Activated CD4-positive, alpha-beta T cell treated with anti-CD3 and anti-CD28 coated beads, Interleukin-2, amount 10 ng/mL, durations not matched to agents 24 days and 14 days (primary cell): Measurements from ENCODE around the gene GKN2. TPM values are rescaled to one million over a fixed set of nuclear protein-coding genes. Genes with fewer than 3 reads are reported as not detected.

ENCODE experiments used
- DNase-seq: peaks from one replicate; pipeline ENCODE4 v3.0.0; 2022
- H3K27ac Mint-ChIP-seq: one replicate; pipeline ENCODE4 v1.8.0; 2022; ENCODE audit warnings: mild to moderate bottlenecking, mixed read lengths
- H3K27me3 Mint-ChIP-seq: one replicate; pipeline ENCODE4 v1.8.0; 2022; ENCODE audit warnings: mixed read lengths
- H3K36me3 Mint-ChIP-seq: one replicate; pipeline ENCODE4 v1.8.0; 2022; ENCODE audit warnings: low read depth, mild to moderate bottlenecking, mixed read lengths
- H3K4me1 Mint-ChIP-seq: one replicate; pipeline ENCODE4 v1.8.0; 2021; ENCODE audit warnings: mixed read lengths
- H3K4me3 Mint-ChIP-seq: one replicate; pipeline ENCODE4 v1.8.0; 2022; ENCODE audit warnings: mild to moderate bottlenecking, moderate library complexity, mixed read lengths
- H3K9me3 Mint-ChIP-seq: one replicate; pipeline ENCODE4 v1.8.0; 2021; ENCODE audit warnings: mixed read lengths
- intact Hi-C: fragments of 100-400 bp; cut with micrococcal nuclease; formaldehyde crosslinking; loops from one replicate; pipeline ENCODE4 v1.15.1; 2023
- total RNA-seq: library from RNA; stranded (reverse); gene quantifications from 2 replicates; pipeline ENCODE4 v1.2.3, GENCODE V29; 2022

GKN2 gene, protein sequence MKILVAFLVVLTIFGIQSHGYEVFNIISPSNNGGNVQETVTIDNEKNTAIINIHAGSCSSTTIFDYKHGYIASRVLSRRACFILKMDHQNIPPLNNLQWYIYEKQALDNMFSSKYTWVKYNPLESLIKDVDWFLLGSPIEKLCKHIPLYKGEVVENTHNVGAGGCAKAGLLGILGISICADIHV
- not detected in 2 replicates for total RNA-seq

- DNase-seq = no peak
- no peak within 1 kb of the TSS for H3K27ac Mint-ChIP-seq
- H3K27me3 Mint-ChIP-seq = peaks cover 28% of the 10 kb centered on the region
- no peaks in the 10 kb centered on the region for H3K9me3 Mint-ChIP-seq
- H3K4me3 Mint-ChIP-seq = no peak within 1 kb of the TSS
- intact Hi-C loops = no loop called here
- no peaks in the 10 kb centered on the region for H3K4me1 Mint-ChIP-seq
- H3K36me3 Mint-ChIP-seq = no peaks in the 10 kb centered on the region
These were observed at the start of gene GKN2 for GRCh38 chr2:68952887-68953521. GKN2 (minus strand) TSS chr2:68952893; CDS start chr2:68952861, 32 bp downstream.

- Mint-ChIP-seq H3K27me3 (peaks cover 37% of the 10 kb centered on the region), H3K4me3 (no peak overlapping the region), H3K36me3 (no peaks in the 10 kb centered on the region), H3K27ac (no peak overlapping the region), H3K9me3 (peaks cover 7% of the 10 kb centered on the region), H3K4me1 (no peaks in the 10 kb centered on the region)
- no peak for DNase-seq
- intact Hi-C loops = no loop called here
These were observed 49.2 kb upstream of the GKN2 start for GRCh38 chr2:69001879-69002278.

DNA sequence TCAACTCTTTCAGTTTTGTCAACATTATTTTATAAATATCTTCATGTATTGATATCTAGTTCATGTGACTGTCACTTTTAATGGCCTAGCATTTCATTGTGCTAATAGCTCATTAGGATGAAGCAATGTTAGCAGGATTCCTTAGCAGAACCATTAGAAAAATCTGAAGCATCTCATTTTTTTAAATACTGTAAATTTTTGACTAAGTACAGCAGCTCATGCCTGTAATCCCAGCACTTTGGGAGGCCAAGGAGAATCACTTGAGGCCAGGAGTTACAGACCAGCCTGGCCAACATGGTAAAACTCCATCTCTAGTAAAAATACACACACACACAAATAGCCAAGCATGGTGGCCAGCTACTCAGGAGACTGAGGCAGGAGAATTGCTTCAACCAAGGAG lies 44.7 kb upstream of the GKN2 start:
- H3K4me3 Mint-ChIP-seq = no peak overlapping the region
- peaks cover 30% of the 10 kb centered on the region for H3K27me3 Mint-ChIP-seq
- DNase-seq = no peak
- no peaks in the 10 kb centered on the region for H3K4me1 Mint-ChIP-seq
- no peaks in the 10 kb centered on the region for H3K36me3 Mint-ChIP-seq
- intact Hi-C loops = no loop called here
- no peaks in the 10 kb centered on the region for H3K9me3 Mint-ChIP-seq
- H3K27ac Mint-ChIP-seq = no peak overlapping the region

DNA sequence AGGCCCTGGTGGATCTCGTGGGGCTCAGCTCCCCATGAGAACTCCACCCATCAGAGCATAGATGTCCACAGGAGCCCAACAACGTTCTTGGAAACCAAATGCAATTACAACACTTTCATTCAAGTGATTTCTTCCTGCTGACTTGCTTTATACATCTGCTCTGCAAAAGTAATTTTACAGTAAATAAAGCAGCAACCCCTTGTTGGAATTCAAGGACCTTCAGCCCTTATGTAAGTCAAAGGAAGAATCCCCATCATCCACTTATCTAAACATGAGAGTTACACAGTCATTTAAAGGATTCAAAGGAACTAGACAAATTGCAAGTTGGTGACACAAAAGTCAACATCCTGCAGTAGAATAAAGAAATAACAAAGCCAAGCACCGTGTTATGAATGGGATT lies 43.2 kb upstream of the GKN2 start:
- H3K9me3 Mint-ChIP-seq = no peaks in the 10 kb centered on the region
- no peak overlapping the region for H3K27ac Mint-ChIP-seq
- H3K27me3 Mint-ChIP-seq = peaks cover 33% of the 10 kb centered on the region
- H3K36me3 Mint-ChIP-seq = no peaks in the 10 kb centered on the region
- H3K4me3 Mint-ChIP-seq = no peak overlapping the region
- H3K4me1 Mint-ChIP-seq = no peaks in the 10 kb centered on the region
- no peak for DNase-seq
- intact Hi-C loops = no loop called here

GRCh38 chr2:68994864-68995263 lies 42.2 kb upstream of the GKN2 start:
- no peaks in the 10 kb centered on the region for H3K36me3 Mint-ChIP-seq
- H3K27me3 Mint-ChIP-seq = peaks cover 32% of the 10 kb centered on the region
- intact Hi-C loops = no loop called here
- no peak overlapping the region for H3K27ac Mint-ChIP-seq
- H3K9me3 Mint-ChIP-seq = no peaks in the 10 kb centered on the region
- H3K4me1 Mint-ChIP-seq = no peaks in the 10 kb centered on the region
- peak; percentile 32 for DNase-seq
- H3K4me3 Mint-ChIP-seq = no peak overlapping the region

GRCh38 chr2:68993660-68994059 lies 41.0 kb upstream of the GKN2 start:
- H3K4me1 Mint-ChIP-seq = no peaks in the 10 kb centered on the region
- DNase-seq = no peak
- H3K9me3 Mint-ChIP-seq = no peaks in the 10 kb centered on the region
- no peak overlapping the region for H3K27ac Mint-ChIP-seq
- H3K4me3 Mint-ChIP-seq = no peak overlapping the region
- H3K27me3 Mint-ChIP-seq = peaks cover 30% of the 10 kb centered on the region
- intact Hi-C loops = no loop called here
- H3K36me3 Mint-ChIP-seq = no peaks in the 10 kb centered on the region

DNA sequence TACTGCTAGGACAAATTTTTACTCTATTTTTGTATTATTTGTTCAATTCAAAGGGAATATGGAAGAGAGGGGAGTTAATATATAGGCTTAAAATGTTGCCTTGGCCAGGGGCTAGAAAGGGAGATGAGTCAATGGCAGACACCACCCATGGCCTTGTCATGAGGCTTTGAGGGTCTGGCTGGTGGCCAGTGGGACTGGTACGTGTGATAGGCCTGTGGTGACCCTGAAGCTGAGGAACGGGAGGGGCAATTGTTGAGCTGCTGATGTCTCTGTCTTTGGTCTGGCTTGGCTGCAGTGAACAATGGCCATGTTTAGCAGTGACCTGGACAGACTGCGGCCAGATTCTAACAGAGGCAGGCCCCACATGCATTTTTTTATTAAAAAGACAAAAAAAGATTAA lies 40.2 kb upstream of the GKN2 start:
- Mint-ChIP-seq H3K36me3 (no peaks in the 10 kb centered on the region), H3K9me3 (no peaks in the 10 kb centered on the region), H3K27ac (no peak overlapping the region), H3K4me1 (no peaks in the 10 kb centered on the region), H3K4me3 (no peak overlapping the region), H3K27me3 (peaks cover 27% of the 10 kb centered on the region)
- peak; percentile 19 for DNase-seq
- intact Hi-C loops = no loop called here

DNA sequence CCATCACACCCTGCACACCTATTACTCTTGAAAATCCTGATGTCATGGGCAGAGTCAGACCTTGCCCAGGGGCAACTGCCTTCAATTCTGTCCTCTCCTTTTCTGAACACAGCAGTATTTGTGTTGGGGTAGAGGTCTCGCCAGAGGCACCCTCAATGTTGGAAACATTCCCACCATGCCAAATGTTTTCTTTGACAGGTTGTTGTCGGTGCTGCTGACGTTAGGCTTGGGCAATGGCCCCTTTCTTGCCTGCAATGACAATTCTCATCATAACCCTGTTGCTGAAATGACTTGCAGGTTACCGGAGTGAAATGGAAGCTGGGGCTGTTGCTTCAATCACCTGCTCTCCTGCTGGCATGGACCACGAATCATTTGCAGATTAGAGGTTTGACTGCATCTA lies 39.6 kb upstream of the GKN2 start:
- no peaks in the 10 kb centered on the region for H3K9me3 Mint-ChIP-seq
- peaks cover 27% of the 10 kb centered on the region for H3K27me3 Mint-ChIP-seq
- H3K27ac Mint-ChIP-seq = no peak overlapping the region
- H3K4me1 Mint-ChIP-seq = no peaks in the 10 kb centered on the region
- no peak overlapping the region for H3K4me3 Mint-ChIP-seq
- peak; percentile 49 for DNase-seq
- intact Hi-C loops = no loop called here
- no peaks in the 10 kb centered on the region for H3K36me3 Mint-ChIP-seq

GRCh38 chr2:68989035-68989434 lies 36.3 kb upstream of the GKN2 start:
- DNase-seq = peak; percentile 37
- H3K4me3 Mint-ChIP-seq = no peak overlapping the region
- intact Hi-C loops = no loop called here
- no peaks in the 10 kb centered on the region for H3K9me3 Mint-ChIP-seq
- no peak overlapping the region for H3K27ac Mint-ChIP-seq
- H3K4me1 Mint-ChIP-seq = no peaks in the 10 kb centered on the region
- H3K27me3 Mint-ChIP-seq = peaks cover 22% of the 10 kb centered on the region
- H3K36me3 Mint-ChIP-seq = no peaks in the 10 kb centered on the region

- peak; percentile 50 for DNase-seq
- Mint-ChIP-seq H3K27me3 (peaks cover 18% of the 10 kb centered on the region), H3K27ac (no peak overlapping the region), H3K36me3 (no peaks in the 10 kb centered on the region), H3K4me1 (no peaks in the 10 kb centered on the region), H3K4me3 (no peak overlapping the region), H3K9me3 (no peaks in the 10 kb centered on the region)
- intact Hi-C loops = no loop called here
These were observed 34.4 kb upstream of the GKN2 start for GRCh38 chr2:68987021-68987503.

DNA sequence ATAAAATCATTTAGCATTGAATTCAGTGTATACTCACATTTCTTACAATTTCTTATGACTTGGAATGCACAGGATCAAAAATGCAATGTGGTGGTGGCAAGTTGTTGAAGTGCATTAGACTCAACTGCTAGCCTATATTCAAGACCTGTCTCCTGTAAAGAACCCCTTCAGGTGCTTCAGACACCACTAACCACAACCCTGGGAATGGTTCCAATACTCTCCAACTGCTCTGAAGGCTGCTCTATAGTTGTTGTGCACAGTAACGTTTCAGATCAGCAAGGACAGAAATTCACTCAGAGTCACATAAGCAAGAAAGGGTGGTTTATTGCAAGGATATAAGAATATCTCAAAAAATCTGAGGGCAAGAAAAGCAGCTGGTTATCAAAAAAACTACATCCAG lies 28.3 kb upstream of the GKN2 start:
- H3K27ac Mint-ChIP-seq = no peak overlapping the region
- peaks cover 26% of the 10 kb centered on the region for H3K27me3 Mint-ChIP-seq
- no peak overlapping the region for H3K4me3 Mint-ChIP-seq
- H3K9me3 Mint-ChIP-seq = no peaks in the 10 kb centered on the region
- no peaks in the 10 kb centered on the region for H3K4me1 Mint-ChIP-seq
- H3K36me3 Mint-ChIP-seq = no peaks in the 10 kb centered on the region
- no peak for DNase-seq
- intact Hi-C loops = no loop called here

GRCh38 chr2:68978098-68978497 lies 25.4 kb upstream of the GKN2 start:
- H3K36me3 Mint-ChIP-seq = no peaks in the 10 kb centered on the region
- DNase-seq = no peak
- no peaks in the 10 kb centered on the region for H3K9me3 Mint-ChIP-seq
- intact Hi-C loops = no loop called here
- peaks cover 29% of the 10 kb centered on the region for H3K27me3 Mint-ChIP-seq
- no peaks in the 10 kb centered on the region for H3K4me1 Mint-ChIP-seq
- no peak overlapping the region for H3K4me3 Mint-ChIP-seq
- no peak overlapping the region for H3K27ac Mint-ChIP-seq

GRCh38 chr2:68977453-68977852 lies 24.8 kb upstream of the GKN2 start:
- no peaks in the 10 kb centered on the region for H3K9me3 Mint-ChIP-seq
- no peaks in the 10 kb centered on the region for H3K4me1 Mint-ChIP-seq
- no peak for DNase-seq
- intact Hi-C loops = no loop called here
- H3K4me3 Mint-ChIP-seq = no peak overlapping the region
- H3K27me3 Mint-ChIP-seq = peaks cover 34% of the 10 kb centered on the region
- no peaks in the 10 kb centered on the region for H3K36me3 Mint-ChIP-seq
- H3K27ac Mint-ChIP-seq = no peak overlapping the region

DNA sequence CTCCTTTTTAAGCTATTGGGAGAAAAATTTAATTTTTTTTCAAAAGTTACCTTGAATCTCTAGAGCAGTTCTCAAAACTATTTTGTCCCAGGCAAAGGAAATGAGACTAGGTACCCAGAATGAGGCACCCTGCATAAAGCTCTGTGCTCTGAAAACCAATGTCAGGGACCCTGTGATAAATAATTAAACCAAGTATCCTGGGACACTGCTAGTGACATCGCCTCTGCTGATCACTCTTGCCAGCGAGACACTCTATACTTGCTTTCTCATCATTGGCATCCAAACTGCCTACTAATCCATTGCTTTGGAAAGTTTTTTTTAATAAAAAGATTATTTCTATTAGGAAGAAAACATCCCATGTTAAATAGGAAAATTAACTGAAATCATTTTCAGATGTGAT lies 23.2 kb upstream of the GKN2 start:
- Mint-ChIP-seq H3K4me1 (no peaks in the 10 kb centered on the region), H3K36me3 (no peaks in the 10 kb centered on the region)
- intact Hi-C loops = no loop called here

More for the DNA sequence above, 23.2 kb upstream of the GKN2 start:
- H3K9me3 Mint-ChIP-seq = no peaks in the 10 kb centered on the region
- peak; percentile 43 for DNase-seq
- H3K27me3 Mint-ChIP-seq = peaks cover 32% of the 10 kb centered on the region
- H3K4me3 Mint-ChIP-seq = no peak overlapping the region
- H3K27ac Mint-ChIP-seq = no peak overlapping the region
